Transverse colon (tissue), 4 donors: ENCODE results near the gene CGN.

Experiments used
- POLR2A ChIP-seq: fragments of 450-650 bp; IDR thresholded peaks from one replicate; pipeline ENCODE4 v1.6.1; 2016; ENCODE audit warnings: antibody characterized with exemption, mild to moderate bottlenecking, moderate library complexity
- POLR2AphosphoS5 ChIP-seq, 3 donors: sonication (generic); formaldehyde crosslinking; IDR thresholded peaks; one replicate each; pipeline ENCODE4 v1.6.1; 2016; ENCODE audit warnings: antibody characterized with exemption in 3 of 3
- TF ChIP-seq, protein P1 (sequence below), 5 experiments: fragments of 200-600 bp in 3 of 5; fragments of 450-650 bp in 2 of 5; sonication (generic) in 3 of 5; IDR thresholded peaks; 1 replicate in 2 of 5; 2 replicates in 3 of 5; pipeline ENCODE4 v1.5.1; 2016 to 2017; ENCODE audit warnings: antibody characterized with exemption in 5 of 5, inconsistent platforms in 3 of 5, mild to moderate bottlenecking in 2 of 5, moderate library complexity in 1 of 5

DNA sequence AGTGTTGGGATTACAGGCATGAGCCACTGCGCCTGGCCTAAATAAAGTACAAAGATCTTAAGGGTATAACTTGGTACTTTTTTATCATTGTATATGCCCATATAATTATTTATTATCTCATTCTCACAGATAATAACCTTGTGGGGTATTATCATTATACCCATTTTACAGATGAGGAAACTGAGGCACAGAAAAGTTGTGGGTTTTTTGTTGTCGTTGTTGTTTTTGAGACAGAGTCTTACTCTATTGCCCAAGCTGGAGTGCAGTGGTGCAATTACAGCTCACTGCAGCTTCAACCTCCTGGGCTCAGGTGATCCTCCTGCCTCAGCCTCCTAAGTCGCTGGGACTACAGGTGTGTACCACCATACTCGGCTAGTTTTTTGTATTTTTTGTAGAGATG, 4.1 kb downstream of the CGN start:
- TF ChIP-seq, protein P1, sequence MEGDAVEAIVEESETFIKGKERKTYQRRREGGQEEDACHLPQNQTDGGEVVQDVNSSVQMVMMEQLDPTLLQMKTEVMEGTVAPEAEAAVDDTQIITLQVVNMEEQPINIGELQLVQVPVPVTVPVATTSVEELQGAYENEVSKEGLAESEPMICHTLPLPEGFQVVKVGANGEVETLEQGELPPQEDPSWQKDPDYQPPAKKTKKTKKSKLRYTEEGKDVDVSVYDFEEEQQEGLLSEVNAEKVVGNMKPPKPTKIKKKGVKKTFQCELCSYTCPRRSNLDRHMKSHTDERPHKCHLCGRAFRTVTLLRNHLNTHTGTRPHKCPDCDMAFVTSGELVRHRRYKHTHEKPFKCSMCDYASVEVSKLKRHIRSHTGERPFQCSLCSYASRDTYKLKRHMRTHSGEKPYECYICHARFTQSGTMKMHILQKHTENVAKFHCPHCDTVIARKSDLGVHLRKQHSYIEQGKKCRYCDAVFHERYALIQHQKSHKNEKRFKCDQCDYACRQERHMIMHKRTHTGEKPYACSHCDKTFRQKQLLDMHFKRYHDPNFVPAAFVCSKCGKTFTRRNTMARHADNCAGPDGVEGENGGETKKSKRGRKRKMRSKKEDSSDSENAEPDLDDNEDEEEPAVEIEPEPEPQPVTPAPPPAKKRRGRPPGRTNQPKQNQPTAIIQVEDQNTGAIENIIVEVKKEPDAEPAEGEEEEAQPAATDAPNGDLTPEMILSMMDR (IDR thresholded peaks at IDR 0.05): no peak
- TF ChIP-seq POLR2A (no peak), POLR2AphosphoS5 (IDR thresholded peaks at IDR 0.05) (no peak)
